ENCODE data around the gene OR2M7. TPM values are rescaled to one million over a fixed set of nuclear protein-coding genes. Genes with fewer than 3 reads are reported as not detected.

The OR2M7 gene
- total and polyA plus RNA-seq, 2 of the 8 experiments (the other 6 are each of a cell fraction or from before 2014, with no cell fraction given): not detected

DNA sequence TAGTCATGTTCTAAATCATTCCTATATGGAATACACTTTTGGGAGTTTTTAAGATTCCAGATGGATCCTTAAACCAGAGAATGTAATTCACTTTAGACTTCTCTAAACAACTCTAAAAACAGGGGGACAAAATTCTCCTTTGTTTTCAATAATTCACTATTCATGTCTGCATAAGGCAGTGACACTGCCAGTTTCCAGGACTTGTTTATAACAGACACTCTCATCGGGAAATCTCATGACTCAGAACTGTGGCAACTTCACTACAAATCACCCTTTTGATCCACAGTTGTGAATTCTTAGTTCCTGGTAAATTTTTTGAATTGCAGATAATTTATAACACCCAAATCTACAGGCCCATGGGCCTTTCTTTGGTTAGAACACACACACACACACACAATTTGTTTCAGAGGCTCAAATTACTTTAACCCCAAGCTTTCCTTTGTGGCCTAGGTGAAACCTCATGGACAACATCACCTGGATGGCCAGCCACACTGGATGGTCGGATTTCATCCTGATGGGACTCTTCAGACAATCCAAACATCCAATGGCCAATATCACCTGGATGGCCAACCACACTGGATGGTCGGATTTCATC lies 36.9 kb upstream of the OR2M7 start, which contains the start of gene OR2T4 (continued):
- TF ChIP-seq, protein P1, sequence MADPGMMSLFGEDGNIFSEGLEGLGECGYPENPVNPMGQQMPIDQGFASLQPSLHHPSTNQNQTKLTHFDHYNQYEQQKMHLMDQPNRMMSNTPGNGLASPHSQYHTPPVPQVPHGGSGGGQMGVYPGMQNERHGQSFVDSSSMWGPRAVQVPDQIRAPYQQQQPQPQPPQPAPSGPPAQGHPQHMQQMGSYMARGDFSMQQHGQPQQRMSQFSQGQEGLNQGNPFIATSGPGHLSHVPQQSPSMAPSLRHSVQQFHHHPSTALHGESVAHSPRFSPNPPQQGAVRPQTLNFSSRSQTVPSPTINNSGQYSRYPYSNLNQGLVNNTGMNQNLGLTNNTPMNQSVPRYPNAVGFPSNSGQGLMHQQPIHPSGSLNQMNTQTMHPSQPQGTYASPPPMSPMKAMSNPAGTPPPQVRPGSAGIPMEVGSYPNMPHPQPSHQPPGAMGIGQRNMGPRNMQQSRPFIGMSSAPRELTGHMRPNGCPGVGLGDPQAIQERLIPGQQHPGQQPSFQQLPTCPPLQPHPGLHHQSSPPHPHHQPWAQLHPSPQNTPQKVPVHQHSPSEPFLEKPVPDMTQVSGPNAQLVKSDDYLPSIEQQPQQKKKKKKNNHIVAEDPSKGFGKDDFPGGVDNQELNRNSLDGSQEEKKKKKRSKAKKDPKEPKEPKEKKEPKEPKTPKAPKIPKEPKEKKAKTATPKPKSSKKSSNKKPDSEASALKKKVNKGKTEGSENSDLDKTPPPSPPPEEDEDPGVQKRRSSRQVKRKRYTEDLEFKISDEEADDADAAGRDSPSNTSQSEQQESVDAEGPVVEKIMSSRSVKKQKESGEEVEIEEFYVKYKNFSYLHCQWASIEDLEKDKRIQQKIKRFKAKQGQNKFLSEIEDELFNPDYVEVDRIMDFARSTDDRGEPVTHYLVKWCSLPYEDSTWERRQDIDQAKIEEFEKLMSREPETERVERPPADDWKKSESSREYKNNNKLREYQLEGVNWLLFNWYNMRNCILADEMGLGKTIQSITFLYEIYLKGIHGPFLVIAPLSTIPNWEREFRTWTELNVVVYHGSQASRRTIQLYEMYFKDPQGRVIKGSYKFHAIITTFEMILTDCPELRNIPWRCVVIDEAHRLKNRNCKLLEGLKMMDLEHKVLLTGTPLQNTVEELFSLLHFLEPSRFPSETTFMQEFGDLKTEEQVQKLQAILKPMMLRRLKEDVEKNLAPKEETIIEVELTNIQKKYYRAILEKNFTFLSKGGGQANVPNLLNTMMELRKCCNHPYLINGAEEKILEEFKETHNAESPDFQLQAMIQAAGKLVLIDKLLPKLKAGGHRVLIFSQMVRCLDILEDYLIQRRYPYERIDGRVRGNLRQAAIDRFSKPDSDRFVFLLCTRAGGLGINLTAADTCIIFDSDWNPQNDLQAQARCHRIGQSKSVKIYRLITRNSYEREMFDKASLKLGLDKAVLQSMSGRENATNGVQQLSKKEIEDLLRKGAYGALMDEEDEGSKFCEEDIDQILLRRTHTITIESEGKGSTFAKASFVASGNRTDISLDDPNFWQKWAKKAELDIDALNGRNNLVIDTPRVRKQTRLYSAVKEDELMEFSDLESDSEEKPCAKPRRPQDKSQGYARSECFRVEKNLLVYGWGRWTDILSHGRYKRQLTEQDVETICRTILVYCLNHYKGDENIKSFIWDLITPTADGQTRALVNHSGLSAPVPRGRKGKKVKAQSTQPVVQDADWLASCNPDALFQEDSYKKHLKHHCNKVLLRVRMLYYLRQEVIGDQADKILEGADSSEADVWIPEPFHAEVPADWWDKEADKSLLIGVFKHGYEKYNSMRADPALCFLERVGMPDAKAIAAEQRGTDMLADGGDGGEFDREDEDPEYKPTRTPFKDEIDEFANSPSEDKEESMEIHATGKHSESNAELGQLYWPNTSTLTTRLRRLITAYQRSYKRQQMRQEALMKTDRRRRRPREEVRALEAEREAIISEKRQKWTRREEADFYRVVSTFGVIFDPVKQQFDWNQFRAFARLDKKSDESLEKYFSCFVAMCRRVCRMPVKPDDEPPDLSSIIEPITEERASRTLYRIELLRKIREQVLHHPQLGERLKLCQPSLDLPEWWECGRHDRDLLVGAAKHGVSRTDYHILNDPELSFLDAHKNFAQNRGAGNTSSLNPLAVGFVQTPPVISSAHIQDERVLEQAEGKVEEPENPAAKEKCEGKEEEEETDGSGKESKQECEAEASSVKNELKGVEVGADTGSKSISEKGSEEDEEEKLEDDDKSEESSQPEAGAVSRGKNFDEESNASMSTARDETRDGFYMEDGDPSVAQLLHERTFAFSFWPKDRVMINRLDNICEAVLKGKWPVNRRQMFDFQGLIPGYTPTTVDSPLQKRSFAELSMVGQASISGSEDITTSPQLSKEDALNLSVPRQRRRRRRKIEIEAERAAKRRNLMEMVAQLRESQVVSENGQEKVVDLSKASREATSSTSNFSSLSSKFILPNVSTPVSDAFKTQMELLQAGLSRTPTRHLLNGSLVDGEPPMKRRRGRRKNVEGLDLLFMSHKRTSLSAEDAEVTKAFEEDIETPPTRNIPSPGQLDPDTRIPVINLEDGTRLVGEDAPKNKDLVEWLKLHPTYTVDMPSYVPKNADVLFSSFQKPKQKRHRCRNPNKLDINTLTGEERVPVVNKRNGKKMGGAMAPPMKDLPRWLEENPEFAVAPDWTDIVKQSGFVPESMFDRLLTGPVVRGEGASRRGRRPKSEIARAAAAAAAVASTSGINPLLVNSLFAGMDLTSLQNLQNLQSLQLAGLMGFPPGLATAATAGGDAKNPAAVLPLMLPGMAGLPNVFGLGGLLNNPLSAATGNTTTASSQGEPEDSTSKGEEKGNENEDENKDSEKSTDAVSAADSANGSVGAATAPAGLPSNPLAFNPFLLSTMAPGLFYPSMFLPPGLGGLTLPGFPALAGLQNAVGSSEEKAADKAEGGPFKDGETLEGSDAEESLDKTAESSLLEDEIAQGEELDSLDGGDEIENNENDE (IDR thresholded peaks at IDR 0.05; ENCODE audit: insufficient replicate concordance, low read length): no peak
- TF ChIP-seq, protein P2, sequence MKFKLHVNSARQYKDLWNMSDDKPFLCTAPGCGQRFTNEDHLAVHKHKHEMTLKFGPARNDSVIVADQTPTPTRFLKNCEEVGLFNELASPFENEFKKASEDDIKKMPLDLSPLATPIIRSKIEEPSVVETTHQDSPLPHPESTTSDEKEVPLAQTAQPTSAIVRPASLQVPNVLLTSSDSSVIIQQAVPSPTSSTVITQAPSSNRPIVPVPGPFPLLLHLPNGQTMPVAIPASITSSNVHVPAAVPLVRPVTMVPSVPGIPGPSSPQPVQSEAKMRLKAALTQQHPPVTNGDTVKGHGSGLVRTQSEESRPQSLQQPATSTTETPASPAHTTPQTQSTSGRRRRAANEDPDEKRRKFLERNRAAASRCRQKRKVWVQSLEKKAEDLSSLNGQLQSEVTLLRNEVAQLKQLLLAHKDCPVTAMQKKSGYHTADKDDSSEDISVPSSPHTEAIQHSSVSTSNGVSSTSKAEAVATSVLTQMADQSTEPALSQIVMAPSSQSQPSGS (IDR thresholded peaks at IDR 0.05; ENCODE audit: low read length): no peak
- TF ChIP-seq TAF1 (IDR thresholded peaks at IDR 0.05; ENCODE audit: low read depth, low read length) (no peak), FOSL1 (IDR thresholded peaks at IDR 0.05; ENCODE audit: insufficient read depth, low read depth, low read length) (no peak), EZH2 (IDR thresholded peaks at IDR 0.05; ENCODE audit: low read depth, low read length, severe bottlenecking) (no peak), RBBP5 (IDR thresholded peaks at IDR 0.05; ENCODE audit: borderline replicate concordance, low read depth, low read length) (no peak), RAD21 (IDR thresholded peaks at IDR 0.05 in 1 of 2, conservative IDR thresholded peaks at IDR 0.05 in 1 of 2; ENCODE audit: low read depth in 2 of 2, low read length in 2 of 2) (no peak), BACH1 (IDR thresholded peaks at IDR 0.05; ENCODE audit: low read length) (no peak)
